D721Med (cell line): Measurements from ENCODE around the gene EPHA6.

Experiments
- DNase-seq: peaks from one replicate; pipeline ENCODE4 v3.0.0; 2011; ENCODE audit warnings: low spot score; ENCODE audit not compliant: insufficient read length
- FAIRE-seq: peaks from 2 replicates; lab custom pipeline; 2011; peaks lifted over from hg19 to GRCh38; lab: Jason Lieb, UNC
- CTCF ChIP-seq: IDR thresholded peaks from 2 replicates; pipeline ENCODE4 v1.5.1; 2012; ENCODE audit warnings: mild to moderate bottlenecking, control low read depth; ENCODE audit not compliant: insufficient read depth; ENCODE audit errors: missing control alignments

EPHA6 gene

GRCh38 chr3:97487587-97487986 is 673.2 kb downstream of the EPHA6 start:
- no peak for DNase-seq
- FAIRE-seq, result no peak
- no peak for TF ChIP-seq CTCF

DNA sequence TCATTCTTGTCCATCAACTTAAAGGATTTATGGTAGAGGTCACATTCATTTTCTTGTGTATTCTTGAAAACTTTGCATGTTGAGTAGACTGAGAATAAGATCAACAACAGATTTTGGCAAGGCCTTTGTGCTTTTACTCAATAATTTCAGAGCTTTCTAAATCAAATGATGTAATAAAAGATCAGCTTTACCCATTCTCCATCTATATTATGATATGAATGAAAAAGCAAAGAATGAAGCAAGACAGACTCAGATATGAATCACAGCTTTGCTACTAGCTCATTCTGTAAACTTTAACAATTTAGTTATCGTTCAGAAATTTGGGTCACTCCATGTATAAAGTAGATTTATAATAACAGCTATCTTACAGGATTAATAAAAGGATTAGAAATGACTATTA is 674.3 kb downstream of the EPHA6 start:
- FAIRE-seq (no peak), DNase-seq (no peak)
- TF ChIP-seq CTCF, result no peak

DNA sequence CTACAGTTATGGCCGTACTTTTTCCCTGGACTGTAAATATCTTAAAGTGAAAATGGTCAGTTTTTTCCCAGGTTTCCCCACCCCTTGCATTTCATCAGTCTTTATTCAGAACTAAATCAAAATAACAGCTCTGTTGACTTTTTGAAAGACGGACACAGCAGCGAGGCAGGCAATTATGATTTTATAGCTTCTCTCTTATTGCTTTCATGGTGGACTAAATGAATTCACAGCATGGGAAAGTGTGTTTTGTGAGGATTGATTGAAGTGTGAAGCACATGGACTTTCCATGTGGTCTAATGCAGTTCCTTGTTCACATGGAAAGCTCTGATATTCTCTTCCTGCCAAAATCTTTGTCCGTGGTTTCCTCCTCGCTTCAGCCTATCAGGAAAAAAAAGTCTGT is 681.5 kb downstream of the EPHA6 start:
- no peak for TF ChIP-seq CTCF
- DNase-seq (no peak), FAIRE-seq (no peak)

- FAIRE-seq (no peak), DNase-seq (no peak)
- no peak for TF ChIP-seq CTCF
Observed at GRCh38 chr3:97497138-97497537, 682.7 kb downstream of the EPHA6 start.

- no peak for DNase-seq
- TF ChIP-seq CTCF, result no peak
- no peak for FAIRE-seq
Observed at GRCh38 chr3:97504463-97504862, 690.1 kb downstream of the EPHA6 start.

- FAIRE-seq (no peak), DNase-seq (no peak)
Observed at GRCh38 chr3:97510795-97511194, 696.4 kb downstream of the EPHA6 start.

GRCh38 chr3:97515076-97515475 is 700.7 kb downstream of the EPHA6 start:
- DNase-seq (no peak), FAIRE-seq (no peak)
- no peak for TF ChIP-seq CTCF

More at GRCh38 chr3:97510795-97511194, 696.4 kb downstream of the EPHA6 start:
- no peak for TF ChIP-seq CTCF
